Nephron progenitor cell (in vitro differentiated cells): ENCODE data around the gene OTULINL.

Experiments
- DNase-seq: peaks from one replicate; pipeline ENCODE4 v3.0.0; 2021
- H3K27ac Mint-ChIP-seq: 2 replicates; pipeline ENCODE4 v1.8.0; 2021; ENCODE audit warnings: mild to moderate bottlenecking, moderate library complexity, mixed read lengths
- H3K27me3 Mint-ChIP-seq: 2 replicates; pipeline ENCODE4 v1.8.0; 2021; ENCODE audit warnings: mild to moderate bottlenecking, low read depth, mixed read lengths; ENCODE audit not compliant: poor library complexity
- H3K36me3 Mint-ChIP-seq: 2 replicates; pipeline ENCODE4 v1.8.0; 2021; ENCODE audit warnings: low read depth, mixed read lengths
- H3K4me1 Mint-ChIP-seq: 2 replicates; pipeline ENCODE4 v1.8.0; 2021; ENCODE audit warnings: mixed read lengths
- H3K4me3 Mint-ChIP-seq: 2 replicates; pipeline ENCODE4 v1.8.0; 2021; ENCODE audit warnings: mild to moderate bottlenecking, moderate library complexity, mixed read lengths
- H3K9me3 Mint-ChIP-seq: 2 replicates; pipeline ENCODE4 v1.8.0; 2021; ENCODE audit warnings: mild to moderate bottlenecking, moderate library complexity, mixed read lengths
- TF ChIP-seq, protein P1 (sequence below): fragments of 200-600 bp; sonication (generic); IDR thresholded peaks from 2 replicates; pipeline ENCODE4 v1.5.0; 2021; ENCODE audit warnings: antibody characterized with exemption

The OTULINL gene

DNA sequence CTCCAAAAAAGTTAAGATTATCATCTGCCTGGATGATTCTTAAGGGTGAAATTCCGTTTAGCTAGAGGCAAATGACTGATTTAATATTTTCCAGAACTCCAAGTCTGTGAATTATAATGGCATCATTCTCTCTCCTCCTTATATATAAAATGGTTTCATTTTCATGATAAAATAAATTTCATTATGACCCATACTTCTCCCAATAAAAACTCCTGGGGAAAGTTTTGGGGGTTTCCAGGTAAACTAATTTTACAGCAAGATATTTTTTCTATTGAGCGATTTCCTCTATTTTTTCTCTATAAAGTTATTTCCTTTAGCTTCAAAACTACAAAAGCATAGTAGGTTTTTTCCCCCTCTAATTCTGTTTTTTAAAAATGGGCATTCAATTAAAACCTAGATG is 75.3 kb downstream of the OTULINL start:
- Mint-ChIP-seq H3K27ac (no peak overlapping the region), H3K36me3 (peaks cover 2% of the 10 kb centered on the region), H3K4me3 (no peak overlapping the region), H3K9me3 (peaks cover 3% of the 10 kb centered on the region), H3K4me1 (no peaks in the 10 kb centered on the region), H3K27me3 (peaks cover 33% of the 10 kb centered on the region)
- TF ChIP-seq, protein P1, sequence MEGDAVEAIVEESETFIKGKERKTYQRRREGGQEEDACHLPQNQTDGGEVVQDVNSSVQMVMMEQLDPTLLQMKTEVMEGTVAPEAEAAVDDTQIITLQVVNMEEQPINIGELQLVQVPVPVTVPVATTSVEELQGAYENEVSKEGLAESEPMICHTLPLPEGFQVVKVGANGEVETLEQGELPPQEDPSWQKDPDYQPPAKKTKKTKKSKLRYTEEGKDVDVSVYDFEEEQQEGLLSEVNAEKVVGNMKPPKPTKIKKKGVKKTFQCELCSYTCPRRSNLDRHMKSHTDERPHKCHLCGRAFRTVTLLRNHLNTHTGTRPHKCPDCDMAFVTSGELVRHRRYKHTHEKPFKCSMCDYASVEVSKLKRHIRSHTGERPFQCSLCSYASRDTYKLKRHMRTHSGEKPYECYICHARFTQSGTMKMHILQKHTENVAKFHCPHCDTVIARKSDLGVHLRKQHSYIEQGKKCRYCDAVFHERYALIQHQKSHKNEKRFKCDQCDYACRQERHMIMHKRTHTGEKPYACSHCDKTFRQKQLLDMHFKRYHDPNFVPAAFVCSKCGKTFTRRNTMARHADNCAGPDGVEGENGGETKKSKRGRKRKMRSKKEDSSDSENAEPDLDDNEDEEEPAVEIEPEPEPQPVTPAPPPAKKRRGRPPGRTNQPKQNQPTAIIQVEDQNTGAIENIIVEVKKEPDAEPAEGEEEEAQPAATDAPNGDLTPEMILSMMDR, result no peak
- DNase-seq, result no peak

DNA sequence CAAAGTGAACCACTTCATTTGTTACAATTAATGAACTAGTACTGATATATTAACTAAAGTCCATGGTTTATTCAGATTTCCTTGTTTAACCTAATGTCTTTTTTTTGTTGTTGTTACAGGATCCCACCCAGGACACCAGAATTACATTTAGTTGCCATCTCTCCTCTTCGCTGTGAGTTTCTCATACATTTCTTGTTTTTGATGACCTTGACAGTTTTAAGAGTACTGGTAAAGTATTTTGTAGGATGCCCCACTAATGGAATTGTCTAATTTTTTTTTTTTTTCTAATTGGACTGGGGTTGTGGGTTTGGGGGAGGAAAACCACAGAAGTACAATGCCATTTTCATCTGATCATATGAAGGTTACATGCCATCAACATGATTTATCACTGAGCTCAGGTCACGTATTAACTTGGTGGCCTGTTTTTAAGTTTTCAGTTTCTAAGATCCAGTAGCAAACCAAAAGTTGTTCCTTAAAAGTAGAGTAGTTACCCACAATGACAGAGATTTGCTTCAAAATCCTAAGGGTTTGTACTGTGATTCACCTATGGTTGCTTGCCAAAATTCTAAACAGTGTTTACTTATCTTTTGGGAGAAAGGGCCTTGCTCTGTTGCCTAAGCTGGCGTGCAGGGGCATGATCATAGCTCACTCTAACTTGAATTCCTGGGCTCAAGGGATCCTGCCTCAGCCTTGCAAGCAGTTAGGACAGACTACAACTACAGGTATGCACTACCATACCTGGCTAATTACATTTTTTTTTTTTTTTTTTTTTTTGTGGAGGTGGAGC is 78.4 kb downstream of the OTULINL start:
- Mint-ChIP-seq H3K9me3 (peaks cover 8% of the 10 kb centered on the region), H3K27ac (no peak overlapping the region), H3K27me3 (peaks cover 17% of the 10 kb centered on the region), H3K4me3 (no peak overlapping the region), H3K4me1 (peaks cover 15% of the 10 kb centered on the region), H3K36me3 (peaks cover 21% of the 10 kb centered on the region)
- TF ChIP-seq, protein P1, result no peak
- no peak for DNase-seq

DNA sequence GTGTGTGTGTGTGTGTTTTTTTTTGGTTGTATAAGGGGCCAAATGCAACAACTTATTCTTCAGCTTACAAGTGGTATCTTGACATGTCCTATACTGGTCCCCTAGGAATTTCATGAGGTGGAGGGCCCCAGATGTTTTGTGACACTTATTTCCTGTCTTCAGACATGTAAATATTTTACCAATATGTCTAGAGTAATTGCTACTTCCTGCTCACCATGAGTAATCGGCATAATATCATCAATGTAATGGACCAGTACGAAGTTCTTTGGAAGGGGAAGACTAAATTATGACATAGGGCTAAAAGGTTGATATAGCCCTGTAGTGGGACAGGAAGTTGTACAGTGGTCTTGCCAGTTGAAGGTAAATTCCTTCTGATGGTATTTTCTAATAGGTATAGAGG is 79.2 kb downstream of the OTULINL start:
- H3K27ac Mint-ChIP-seq, result no peak overlapping the region
- TF ChIP-seq, protein P1, result no peak
- peaks cover 23% of the 10 kb centered on the region for H3K4me1 Mint-ChIP-seq
- H3K9me3 Mint-ChIP-seq, result peaks cover 8% of the 10 kb centered on the region
- no peak for DNase-seq
- H3K36me3 Mint-ChIP-seq, result peaks cover 21% of the 10 kb centered on the region
- H3K27me3 Mint-ChIP-seq, result peaks cover 8% of the 10 kb centered on the region
- H3K4me3 Mint-ChIP-seq, result no peak overlapping the region
